GM10248 (cell line): ENCODE data around the gene LTA4H.

Source experiments
- CTCF ChIA-PET: fragments of 300-600 bp; sonication (Branson Sonifier 250); formaldehyde crosslinking; extraction: SDS; loops from one replicate; lab custom pipeline; 2021; ENCODE audit warnings: antibody characterized with exemption; lab: Yijun Ruan, JAX
- POLR2A ChIA-PET: fragments of 350-650 bp; sonication (Branson Sonifier 250); formaldehyde crosslinking; extraction: SDS; loops from one replicate; lab custom pipeline; 2020; ENCODE audit warnings: antibody characterized with exemption; lab: Yijun Ruan, JAX
- DNase-seq: peaks from one replicate; pipeline ENCODE4 v3.0.0; 2012; ENCODE audit errors: extremely low spot score
- TF ChIP-seq, protein P1 (sequence below): IDR thresholded peaks from 2 replicates; pipeline ENCODE4 v1.5.1; 2012; ENCODE audit warnings: mild to moderate bottlenecking, low read depth; ENCODE audit errors: extremely low read depth, missing control alignments, control extremely low read depth

Gene LTA4H

DNA sequence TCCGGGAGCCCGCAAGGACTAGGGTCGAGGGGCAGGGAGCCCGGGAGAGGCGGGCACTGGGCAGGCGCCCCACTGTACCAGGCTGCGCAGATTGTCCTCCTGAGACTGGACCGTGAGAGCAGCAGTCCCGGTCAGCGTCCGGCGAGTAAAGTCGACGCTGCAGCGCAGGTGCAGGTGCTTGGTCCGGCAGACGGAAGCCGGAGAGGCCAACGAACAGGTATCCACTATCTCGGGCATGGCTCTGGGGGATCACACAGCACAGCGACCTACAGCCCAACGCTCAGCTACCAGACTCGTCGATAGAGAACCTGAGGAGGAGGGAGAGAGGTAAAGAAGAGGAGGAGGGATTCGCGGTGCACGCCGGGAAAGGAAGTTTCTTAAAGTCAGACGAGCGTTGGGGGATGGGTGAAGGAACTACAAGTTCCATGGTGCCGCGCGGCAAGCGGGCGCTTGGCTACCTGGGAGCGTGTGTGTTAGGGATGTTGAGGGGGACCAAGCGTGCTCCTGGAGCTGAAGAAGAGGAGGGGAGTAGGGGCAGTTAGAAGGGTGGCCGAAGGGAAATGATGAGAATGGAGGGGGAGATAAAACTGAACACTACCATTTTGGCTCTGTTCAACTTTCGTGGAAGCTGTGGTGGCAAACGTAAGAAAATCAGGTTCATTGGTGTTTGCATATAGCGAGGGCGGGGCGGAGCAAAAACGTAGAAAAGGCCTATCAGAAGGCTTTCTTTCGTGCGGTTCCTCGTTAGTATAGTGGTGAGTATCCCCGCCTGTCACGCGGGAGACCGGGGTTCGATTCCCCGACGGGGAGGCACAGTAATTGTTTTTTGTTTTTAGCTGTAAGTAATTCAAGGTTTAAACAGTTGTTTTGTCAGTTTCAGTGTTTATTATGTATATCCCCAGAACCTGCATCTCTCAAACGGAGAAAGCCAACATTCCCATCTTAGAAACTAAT, at the start of gene LTA4H:
TSS of gene LTA4H (minus strand) at position 305 of the 954 bp plus-strand sequence. CDS start at position 237, 68 bp downstream.
- peak; percentile 95 for DNase-seq
- TF ChIP-seq, protein P1, sequence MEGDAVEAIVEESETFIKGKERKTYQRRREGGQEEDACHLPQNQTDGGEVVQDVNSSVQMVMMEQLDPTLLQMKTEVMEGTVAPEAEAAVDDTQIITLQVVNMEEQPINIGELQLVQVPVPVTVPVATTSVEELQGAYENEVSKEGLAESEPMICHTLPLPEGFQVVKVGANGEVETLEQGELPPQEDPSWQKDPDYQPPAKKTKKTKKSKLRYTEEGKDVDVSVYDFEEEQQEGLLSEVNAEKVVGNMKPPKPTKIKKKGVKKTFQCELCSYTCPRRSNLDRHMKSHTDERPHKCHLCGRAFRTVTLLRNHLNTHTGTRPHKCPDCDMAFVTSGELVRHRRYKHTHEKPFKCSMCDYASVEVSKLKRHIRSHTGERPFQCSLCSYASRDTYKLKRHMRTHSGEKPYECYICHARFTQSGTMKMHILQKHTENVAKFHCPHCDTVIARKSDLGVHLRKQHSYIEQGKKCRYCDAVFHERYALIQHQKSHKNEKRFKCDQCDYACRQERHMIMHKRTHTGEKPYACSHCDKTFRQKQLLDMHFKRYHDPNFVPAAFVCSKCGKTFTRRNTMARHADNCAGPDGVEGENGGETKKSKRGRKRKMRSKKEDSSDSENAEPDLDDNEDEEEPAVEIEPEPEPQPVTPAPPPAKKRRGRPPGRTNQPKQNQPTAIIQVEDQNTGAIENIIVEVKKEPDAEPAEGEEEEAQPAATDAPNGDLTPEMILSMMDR = no peak
- POLR2A ChIA-PET = interaction anchor here (0.7 to 1.0 kb wide), 2 partner anchors 29 to 372 kb away, joined by 3 read pairs; no protein-coding TSS in a partner anchor
- CTCF ChIA-PET = interaction anchor here (0.7 to 2.4 kb wide), 5 partner anchors 12 to 481 kb away, joined by 3 to 10 read pairs (median 6); no protein-coding TSS in a partner anchor

DNA sequence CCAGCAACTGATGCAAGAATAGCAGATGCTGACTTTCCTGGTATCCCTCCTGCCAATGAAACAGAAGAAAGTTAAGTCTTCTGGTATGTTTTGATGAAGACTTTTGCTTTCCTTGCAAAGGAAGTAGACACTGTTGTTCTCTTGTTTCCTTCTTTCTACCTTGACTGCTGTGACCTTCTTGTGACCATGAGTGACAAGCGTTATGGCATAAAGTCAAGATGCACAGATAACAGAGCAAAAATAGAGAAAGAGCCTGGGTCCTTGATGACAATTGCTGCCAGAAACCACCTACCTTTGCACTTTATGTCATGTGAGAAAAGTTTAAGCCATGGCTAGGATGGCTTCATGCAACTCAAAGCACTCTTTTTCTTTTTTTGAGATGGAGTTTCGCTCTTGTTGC, 49.2 kb upstream of the LTA4H start:
- no peak for DNase-seq
- ChIA-PET POLR2A (no interaction called here), CTCF (no interaction called here)
- TF ChIP-seq, protein P1 = no peak

DNA sequence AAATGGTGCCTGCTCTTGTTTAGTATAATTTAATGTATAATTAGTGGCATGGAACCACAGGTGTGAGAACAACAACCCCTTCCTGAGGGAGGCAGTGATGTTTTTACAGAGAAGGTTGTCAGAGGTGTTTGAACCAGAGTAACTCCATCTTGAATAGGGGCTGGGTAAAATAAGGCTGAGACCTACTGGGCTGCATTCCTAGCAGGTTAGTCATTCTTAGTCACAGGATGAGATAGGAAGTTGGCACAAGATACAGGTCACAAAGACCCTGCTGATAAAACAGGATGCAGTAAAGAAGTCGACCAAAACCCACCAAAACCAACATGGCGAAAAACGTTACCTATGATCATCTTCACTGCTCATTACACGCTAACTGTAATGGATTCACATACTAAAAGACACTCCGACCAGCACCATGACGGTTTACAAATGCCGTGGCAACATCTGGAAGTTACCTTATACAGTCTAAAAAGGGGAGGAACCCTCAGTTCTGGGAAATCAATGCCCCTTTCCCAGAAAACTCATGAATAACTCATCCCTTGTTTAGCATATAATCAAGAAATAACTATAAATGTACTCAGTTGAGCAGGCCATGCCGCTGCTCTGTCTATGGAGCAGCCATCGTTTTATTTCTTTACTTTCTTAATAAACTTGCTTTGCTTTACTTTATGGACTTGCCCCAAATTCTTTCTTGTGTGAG, 47.8 kb upstream of the LTA4H start:
- CTCF ChIA-PET = no interaction called here
- TF ChIP-seq, protein P1 = no peak
- no peak for DNase-seq
- POLR2A ChIA-PET = no interaction called here

DNA sequence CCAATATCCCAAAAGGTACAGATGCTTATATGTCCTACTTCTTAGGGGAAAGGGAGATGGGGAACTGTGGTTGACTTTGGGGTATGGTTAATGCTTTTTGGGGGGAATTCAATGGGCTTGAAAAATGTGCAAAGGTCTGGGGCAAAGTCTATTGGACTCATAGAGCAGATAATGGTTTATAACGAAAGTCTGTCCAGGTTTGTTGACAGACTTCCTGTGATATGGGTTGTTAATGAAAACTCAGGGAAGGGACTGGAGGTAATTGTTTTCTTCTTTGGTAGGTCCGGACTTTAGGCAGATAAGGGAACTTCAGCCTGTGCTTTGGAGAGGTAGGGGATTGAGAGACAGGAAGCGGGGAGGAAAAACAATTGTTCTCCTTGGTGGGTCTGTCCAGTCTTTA, 46.2 kb upstream of the LTA4H start:
- ChIA-PET CTCF (no interaction called here), POLR2A (no interaction called here)
- DNase-seq = no peak
- TF ChIP-seq, protein P1 = no peak

DNA sequence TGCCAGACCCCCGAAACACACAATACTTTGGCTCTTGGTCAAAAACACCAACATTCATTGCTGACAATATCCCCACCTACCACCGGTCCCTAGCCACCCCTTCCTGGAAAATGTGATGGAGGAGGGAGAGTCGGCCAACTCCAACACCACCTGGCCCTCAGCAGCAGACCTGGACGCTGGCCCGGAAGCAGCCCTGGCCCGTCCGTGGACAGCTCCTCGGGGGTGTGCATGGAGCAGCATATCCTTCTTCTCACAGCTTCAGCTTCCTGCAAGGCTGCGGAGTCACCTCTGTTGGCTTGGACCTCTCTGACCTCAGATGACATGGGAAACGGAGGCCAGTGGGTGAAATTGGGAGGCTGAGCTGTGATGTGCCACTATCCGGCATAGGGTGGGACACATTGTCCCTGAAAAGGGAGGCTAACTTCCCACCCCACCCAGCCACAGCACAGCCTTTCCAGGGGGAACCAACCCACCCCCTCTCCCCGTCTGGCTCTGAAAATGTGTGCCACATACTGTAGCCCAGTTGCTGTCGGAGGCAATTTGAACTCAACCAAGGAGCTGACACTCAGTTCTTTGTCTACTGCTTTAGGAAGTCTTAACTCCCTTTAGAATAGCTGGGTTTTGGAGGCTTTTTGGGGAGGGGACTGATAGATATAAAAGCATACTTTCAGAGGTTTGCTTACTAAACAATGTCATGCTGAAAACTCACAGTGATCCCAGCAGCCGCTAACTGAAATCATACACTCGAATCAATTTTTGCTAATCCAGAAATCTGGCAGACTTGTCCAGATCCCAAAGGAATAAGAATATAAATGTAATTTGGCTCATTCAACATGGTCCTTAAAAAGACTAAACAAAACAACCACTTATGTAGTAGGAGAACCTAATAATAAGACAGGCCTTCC, 43.1 kb upstream of the LTA4H start:
- ChIA-PET POLR2A (no interaction called here), CTCF (interaction anchor here (1.1 to 1.5 kb wide), 4 partner anchors 9 to 137 kb away, joined by 3 to 5 read pairs (median 4); no protein-coding TSS in a partner anchor)
- TF ChIP-seq, protein P1 = no peak
- no peak for DNase-seq
